Skin epidermis (tissue), 12 donors: Measurements from ENCODE around the gene ASPSCR1.
"Not testable (repeated sequence)": the region's sequence is repeated elsewhere in the genome, so short reads cannot be mapped to it uniquely, and the experiment has no call there.

Experiments used
- H3K27ac ChIP-seq, 21 experiments: fragments of 200-600 bp; sonication (generic) in 11 of 21; one replicate each; pipeline ENCODE4 v1.5.0; 2020; ENCODE audit warnings: mild to moderate bottlenecking in 3 of 21, inconsistent platforms in 2 of 21, moderate library complexity in 2 of 21
- H3K4me3 ChIP-seq, 7 experiments: fragments of 200-600 bp; sonication (generic) in 2 of 7; one replicate each; pipeline ENCODE4 v1.5.0; 2020; ENCODE audit warnings: inconsistent platforms in 2 of 7, mild to moderate bottlenecking in 2 of 7, moderate library complexity in 1 of 7

Gene ASPSCR1

DNA sequence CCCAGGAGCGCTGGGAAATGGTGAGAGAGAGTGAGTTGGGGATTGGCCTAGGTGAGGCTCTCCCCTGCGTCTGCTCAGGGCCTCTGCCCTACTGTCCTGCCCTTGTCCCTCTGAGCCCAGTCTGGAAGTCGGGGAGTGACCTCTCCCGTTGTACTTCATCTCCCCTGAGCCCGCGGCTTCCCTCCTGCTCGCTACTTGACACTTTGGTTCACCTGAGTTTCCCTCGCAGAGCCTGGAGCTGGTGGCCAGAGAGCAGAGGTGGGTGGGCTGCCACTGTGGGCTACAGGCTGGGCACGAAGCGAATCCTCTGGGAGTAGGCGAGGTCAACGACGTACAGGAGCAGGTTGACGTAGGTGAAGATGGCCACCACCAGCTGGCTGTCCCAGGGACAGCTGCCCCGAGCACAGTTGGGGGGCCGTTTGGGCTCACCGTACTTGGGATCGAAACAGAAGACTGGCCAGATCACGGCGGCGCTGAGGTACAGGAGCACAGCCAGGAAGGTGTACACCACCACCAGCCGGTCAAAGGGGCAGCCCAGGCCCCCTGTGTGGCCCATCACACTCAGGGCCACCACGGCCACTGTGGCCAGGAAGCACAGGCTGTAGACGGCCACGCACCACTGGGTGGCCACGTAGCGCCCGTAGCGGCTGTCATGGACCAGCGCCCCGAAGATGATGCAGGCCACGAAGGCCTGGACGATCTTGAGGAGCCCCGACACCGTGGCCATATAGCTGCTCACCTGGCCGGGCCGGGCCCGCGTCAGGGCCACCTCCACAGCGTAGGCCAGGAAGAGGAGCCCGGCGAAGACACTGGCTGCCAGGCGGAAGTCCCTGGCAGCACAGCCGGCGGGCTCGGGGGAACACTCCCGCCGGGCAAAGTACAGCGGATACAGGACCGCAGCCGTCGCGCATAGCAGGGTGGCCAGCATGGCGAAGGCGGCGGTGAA lies 36.6 kb upstream of the ASPSCR1 start:
- Histone ChIP-seq H3K4me3 (no peak overlapping the region), H3K27ac (no peak overlapping the region)

GRCh38 chr17:81941484-81942166 lies 35.8 kb upstream of the ASPSCR1 start:
- no peak overlapping the region for H3K4me3 ChIP-seq
- no peak overlapping the region for H3K27ac ChIP-seq

DNA sequence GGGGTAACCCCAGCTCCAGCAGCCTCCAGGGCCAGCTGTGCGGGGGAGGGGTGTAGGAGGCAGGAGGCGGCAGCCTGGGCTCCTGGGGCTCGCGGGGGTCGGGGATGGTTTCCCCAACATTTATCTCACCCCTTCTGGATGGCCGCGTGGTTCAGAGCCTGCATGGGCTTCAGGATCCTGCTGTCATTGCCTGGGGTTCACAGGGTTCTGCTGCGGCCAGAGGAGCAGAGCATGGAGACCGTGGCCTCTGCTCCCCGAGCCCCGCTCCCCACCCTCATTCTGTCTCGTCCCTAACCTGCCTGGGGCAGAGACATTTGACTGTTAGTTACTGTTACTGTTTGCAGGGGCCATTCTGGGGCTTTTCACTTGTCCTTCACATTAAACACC lies 35.3 kb upstream of the ASPSCR1 start:
- Histone ChIP-seq H3K27ac (no peak overlapping the region), H3K4me3 (no peak overlapping the region)

GRCh38 chr17:81944858-81945257 lies 32.6 kb upstream of the ASPSCR1 start:
- no peak overlapping the region for H3K4me3 ChIP-seq
- H3K27ac ChIP-seq, result no peak overlapping the region

- Histone ChIP-seq H3K4me3 (no peak within 1 kb of the TSS), H3K27ac (no peak within 1 kb of the TSS)
Measured at GRCh38 chr17:81947189-81947588, 30.2 kb upstream of the ASPSCR1 start, which contains the start of gene MYADML2. TSS of gene MYADML2 (minus strand) at chr17:81947233. CDS start at chr17:81941741, 5,492 bp downstream.

GRCh38 chr17:81948635-81949378 lies 28.6 kb upstream of the ASPSCR1 start:
- no peak overlapping the region for H3K4me3 ChIP-seq

DNA sequence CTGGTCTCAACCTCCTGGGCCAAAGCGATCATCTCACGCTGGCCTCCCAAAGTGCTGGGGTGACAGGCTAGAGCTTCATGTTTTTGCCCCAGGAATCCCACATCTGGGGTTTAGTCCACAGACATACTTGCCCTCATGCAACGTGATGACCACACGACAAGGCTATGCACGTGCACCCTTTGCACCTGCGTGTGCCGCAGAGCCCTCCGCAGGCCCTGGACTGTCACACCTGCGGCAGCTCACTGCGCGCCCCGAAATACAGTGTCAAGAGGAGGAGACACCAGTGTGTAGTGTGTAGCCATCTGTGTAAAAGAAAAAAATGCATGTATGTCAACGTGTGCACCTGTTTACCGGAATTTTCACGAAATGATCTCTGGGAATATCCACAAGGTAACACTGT lies 26.9 kb upstream of the ASPSCR1 start:
- H3K27ac ChIP-seq, result no peak overlapping the region
- H3K4me3 ChIP-seq, result no peak overlapping the region

More at GRCh38 chr17:81948635-81949378, 28.6 kb upstream of the ASPSCR1 start:
- H3K27ac ChIP-seq, result no peak overlapping the region

DNA sequence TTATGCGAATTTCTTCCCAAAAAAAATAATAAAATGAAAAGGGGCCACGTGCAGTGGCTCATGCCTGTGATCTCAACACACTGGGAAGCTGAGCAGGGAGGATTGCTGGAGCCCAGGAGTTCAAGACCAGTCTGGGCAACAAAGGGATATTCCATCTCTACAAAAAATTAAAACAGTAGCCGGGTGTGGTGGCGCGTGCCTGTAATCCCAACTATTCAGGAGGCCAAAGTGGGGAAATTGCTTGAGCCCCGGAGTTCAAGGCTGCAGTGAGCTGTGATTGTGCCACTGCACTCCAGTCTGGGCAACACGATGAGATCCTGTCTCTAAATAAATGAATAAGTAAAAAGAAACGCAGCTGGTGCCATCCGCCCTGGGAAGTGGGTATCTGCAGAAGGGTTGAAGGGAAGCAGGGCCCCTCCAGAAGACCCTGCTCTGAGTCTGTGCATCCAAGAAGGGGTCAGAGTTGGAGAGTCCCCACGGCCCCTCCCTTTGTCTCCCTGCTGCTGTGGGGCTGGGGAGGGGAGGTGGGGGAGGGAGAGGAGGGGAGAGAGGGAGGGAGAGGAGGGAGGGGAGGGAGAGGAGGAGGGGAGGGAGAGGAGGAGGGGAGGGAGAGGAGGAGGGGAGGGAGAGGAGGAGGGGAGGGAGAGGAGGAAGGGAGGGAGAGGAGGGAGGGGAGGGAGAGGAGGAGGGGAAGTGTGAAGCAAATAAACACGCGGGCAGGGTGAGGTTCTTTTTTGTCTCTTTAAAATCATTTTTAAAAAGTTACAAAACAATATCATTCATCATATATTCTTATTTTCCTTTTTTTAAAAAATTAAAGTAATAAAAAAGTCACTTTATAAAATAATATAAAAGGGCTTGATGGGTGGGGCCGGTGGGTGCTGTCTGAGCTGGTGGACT lies 25.4 kb upstream of the ASPSCR1 start:
- no peak overlapping the region for H3K4me3 ChIP-seq
- no peak overlapping the region for H3K27ac ChIP-seq

GRCh38 chr17:81952792-81953228 lies 24.6 kb upstream of the ASPSCR1 start:
- H3K4me3 ChIP-seq, result no peak overlapping the region
- H3K27ac ChIP-seq, result no peak overlapping the region

GRCh38 chr17:81953443-81953842 lies 24.0 kb upstream of the ASPSCR1 start:
- H3K27ac ChIP-seq, H3K4me3 ChIP-seq: not testable (repeated sequence)

DNA sequence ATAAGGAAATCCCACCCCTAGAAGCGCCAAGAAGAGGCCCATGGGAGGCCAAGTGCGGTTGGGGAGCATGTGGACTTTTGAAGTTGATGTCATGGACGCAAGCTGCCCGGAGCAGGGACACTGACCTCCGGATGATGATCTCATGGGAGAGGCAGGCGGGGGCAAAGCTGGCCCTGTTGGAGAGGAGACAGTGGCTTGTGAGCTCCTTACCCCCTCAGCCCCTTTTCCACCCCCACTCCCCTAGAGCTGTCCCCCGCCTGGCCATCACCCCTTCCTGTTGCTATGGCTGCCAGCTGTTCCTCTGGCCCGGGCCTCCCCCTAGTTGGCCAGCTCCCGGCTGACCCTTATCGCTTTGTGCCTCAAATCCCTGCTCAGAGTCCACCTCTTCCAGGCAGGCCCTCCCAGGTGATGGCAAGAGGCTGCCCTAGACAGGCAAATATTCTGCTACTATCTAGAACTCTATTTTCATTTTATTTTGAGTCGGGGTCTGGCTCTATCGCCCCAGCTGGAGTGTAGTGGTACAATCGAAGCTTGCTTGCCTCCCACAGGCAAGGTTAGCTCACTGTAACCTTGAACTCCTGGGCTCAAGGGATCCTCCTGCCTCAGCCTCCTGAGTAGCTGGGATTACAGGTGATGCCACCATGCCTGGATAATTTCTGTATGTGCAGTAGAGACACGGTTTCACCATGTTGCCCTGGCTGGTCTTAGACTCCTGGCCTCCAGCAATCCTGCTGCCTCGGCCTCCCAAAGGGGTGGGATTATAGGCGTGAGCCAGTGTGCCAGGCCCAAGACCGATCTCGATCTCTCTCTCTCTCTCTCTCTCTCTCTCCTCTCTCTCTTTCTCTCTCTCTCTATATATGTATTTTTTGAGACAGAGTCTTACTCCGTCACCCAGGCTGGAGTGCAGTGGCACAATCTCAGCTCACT lies 23.0 kb upstream of the ASPSCR1 start:
- Histone ChIP-seq H3K4me3 (no peak overlapping the region), H3K27ac (no peak overlapping the region)

DNA sequence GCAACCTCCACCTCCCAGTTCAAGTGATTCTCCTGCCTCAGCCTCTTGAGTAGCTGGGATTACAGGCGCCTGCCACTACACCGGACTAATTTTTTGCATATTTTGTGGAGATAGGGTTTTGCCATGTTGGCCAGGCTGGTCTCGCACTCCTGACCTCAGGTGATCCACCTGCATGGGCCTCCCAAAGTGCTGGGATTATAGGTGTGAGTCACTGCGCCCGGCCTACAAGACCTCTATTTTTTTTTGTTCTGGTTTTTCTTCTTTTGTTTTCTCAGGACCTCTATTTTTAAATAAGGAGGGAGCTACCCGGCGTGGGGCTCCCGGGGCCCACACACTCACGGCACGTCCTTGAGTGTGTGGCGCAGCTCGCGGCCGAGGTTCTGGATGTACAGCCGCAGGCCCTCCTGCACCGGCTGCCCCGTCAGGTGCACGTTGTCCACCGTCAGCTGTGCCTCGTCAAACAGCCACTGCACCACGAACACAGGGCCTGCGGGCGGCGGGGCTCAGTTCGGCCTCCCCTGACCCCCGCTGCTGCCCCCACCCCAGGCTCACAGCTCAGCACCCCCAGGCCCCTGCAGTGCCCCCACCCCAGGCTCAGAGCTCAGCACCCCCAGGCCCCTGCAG lies 22.3 kb upstream of the ASPSCR1 start:
- Histone ChIP-seq H3K27ac (no peak overlapping the region), H3K4me3 (no peak overlapping the region)

- Histone ChIP-seq H3K4me3 (no peak overlapping the region), H3K27ac (no peak overlapping the region)
Measured at GRCh38 chr17:81955756-81956544, 21.5 kb upstream of the ASPSCR1 start.

DNA sequence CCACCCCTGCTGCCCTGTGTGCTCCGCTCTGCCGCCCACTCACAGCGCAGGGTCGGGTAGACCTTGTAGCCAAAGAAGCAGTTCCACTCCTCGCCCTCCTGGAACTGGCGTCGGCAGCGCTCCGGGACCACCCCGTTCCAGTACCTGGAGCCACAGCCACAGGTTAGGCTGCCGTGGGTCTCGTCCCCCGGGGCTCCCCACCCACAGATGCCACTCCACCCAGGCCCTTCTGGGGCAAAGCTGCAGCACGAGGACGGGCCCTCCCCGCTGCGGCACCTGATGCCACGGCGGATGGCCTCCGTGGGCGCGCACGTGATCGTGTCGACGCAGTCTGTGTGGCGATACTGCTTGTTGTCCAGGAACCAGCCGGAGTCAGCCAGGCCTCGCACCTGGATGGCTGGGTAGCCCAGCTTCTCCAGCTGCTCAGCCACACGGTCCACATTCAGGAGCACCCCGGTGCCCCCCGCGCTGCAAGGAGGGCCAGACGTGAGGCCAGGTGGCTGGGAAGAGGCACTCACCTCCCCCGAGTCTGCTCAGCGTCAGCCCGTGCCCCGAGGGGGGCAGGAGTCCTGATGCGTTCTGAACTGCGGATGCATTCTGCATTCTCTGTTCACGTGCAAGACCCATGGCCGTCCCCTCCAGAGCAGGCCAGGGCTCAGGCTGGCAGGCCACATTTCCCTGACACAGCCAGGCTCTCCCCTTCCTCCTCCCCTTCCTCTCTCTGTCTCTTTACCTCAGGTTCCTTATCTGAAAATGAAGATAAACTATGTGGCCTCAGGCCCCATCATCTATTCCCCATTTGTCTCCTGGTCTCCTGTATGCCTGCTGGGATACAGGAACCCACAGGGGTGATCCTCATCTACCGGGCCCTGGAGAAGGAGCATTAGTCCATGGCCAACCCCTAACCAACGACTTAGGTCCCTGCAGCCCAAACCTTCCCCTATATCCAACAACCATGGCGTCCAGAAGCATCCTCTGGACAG lies 20.5 kb upstream of the ASPSCR1 start:
- Histone ChIP-seq H3K27ac (no peak overlapping the region), H3K4me3 (no peak overlapping the region)

DNA sequence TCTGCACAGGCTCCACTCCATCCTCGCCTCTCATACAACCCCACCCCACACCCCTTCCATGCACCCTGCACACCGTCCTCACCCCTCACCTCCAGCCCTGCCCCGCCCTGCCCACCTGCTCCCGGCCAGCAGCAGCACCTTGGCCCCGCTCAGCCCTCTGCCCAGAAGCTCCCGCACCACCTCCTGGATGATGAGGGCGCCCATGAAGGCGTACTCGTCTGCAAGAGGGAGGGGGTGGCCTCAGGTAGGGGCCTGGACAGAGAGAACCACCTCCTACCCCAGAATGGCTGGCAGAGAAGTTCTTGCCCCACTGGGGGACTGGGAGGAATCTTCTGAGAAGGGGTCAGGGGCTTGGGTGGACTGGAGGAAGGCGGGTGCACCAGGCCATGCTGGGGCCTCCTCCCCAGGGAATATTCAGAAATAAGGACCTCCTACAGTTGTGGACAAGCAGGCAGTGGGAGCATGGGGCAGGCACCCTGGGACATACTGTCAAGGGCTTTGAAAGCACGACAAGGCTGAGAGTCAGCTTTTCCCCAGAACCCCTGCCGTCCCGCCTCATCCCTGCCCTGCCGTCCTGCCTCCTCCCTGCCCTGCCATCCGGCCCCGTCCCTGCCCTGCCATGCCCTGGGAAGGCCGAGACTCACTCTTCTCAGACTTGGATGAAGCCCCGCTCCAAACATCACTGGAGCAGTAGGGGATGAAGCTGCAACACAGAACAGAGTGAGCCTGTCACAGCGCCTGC lies 19.6 kb upstream of the ASPSCR1 start:
- Histone ChIP-seq H3K4me3 (no peak overlapping the region), H3K27ac (no peak overlapping the region)
